Activated T-helper 1 cell treated with anti-CD3 and anti-CD28 coated beads, Interleukin-12 subunit alpha, Interleukin-12 subunit beta, Interleukin-2, Interleukin-4 antibody, amounts not matched to agents 30 ng/mL and 10 ng/mL and 1 ng/mL, durations not matched to agents 14 hours and 24 hours and 36 hours (primary cell): ENCODE results near the gene IQSEC1. TPM values are rescaled to one million over a fixed set of nuclear protein-coding genes. Genes with fewer than 3 reads are reported as not detected.
A peak's percentile ranks its signal among the peaks of the same experiment; 100 is the strongest.

Experiments used
- DNase-seq: peaks from one replicate; pipeline ENCODE4 v3.0.0; 2021; ENCODE audit warnings: low spot score
- H3K27ac Mint-ChIP-seq: one replicate; pipeline ENCODE4 v1.8.0; 2021; ENCODE audit warnings: mild to moderate bottlenecking, mixed read lengths
- H3K27me3 Mint-ChIP-seq: one replicate; pipeline ENCODE4 v1.8.0; 2022; ENCODE audit warnings: mild to moderate bottlenecking, moderate library complexity, mixed read lengths; ENCODE audit not compliant: insufficient read depth
- H3K36me3 Mint-ChIP-seq: one replicate; pipeline ENCODE4 v1.8.0; 2021; ENCODE audit warnings: low read depth, mixed read lengths
- H3K4me1 Mint-ChIP-seq: one replicate; pipeline ENCODE4 v1.8.0; 2021; ENCODE audit warnings: low read depth, mixed read lengths
- H3K4me3 Mint-ChIP-seq: one replicate; pipeline ENCODE4 v1.8.0; 2021; ENCODE audit warnings: mild to moderate bottlenecking, moderate library complexity, mixed read lengths
- H3K9me3 Mint-ChIP-seq: one replicate; pipeline ENCODE4 v1.8.0; 2021; ENCODE audit warnings: mixed read lengths
- intact Hi-C: fragments of 100-400 bp; cut with micrococcal nuclease; formaldehyde crosslinking; loops from one replicate; pipeline ENCODE4 v1.15.1; 2024
- total RNA-seq: library from RNA; stranded (reverse); gene quantifications from 2 replicates; pipeline ENCODE4 v1.2.3, GENCODE V29; 2022

IQSEC1 gene
- total RNA-seq, 1 donor from 2014 or later: 31.4 TPM

GRCh38 chr3:13028010-13028821, 45.0 kb downstream of the IQSEC1 start:
- no peak overlapping the region for H3K27ac Mint-ChIP-seq
- DNase-seq: no peak
- no peaks in the 10 kb centered on the region for H3K27me3 Mint-ChIP-seq
- intact Hi-C loops: no loop called here
- peaks cover 5% of the 10 kb centered on the region for H3K4me1 Mint-ChIP-seq
- peaks cover 2% of the 10 kb centered on the region for H3K36me3 Mint-ChIP-seq
- no peaks in the 10 kb centered on the region for H3K9me3 Mint-ChIP-seq
- no peak overlapping the region for H3K4me3 Mint-ChIP-seq

GRCh38 chr3:13027154-13027553, 46.1 kb downstream of the IQSEC1 start:
- no peak for DNase-seq
- intact Hi-C loops: no loop called here
- Mint-ChIP-seq H3K9me3 (no peaks in the 10 kb centered on the region), H3K27me3 (no peaks in the 10 kb centered on the region), H3K27ac (no peak overlapping the region), H3K4me3 (no peak overlapping the region), H3K4me1 (peaks cover 5% of the 10 kb centered on the region), H3K36me3 (peaks cover 2% of the 10 kb centered on the region)

- intact Hi-C loops: no loop called here
- no peak for DNase-seq
- H3K4me3 Mint-ChIP-seq: no peak overlapping the region
- peaks cover 5% of the 10 kb centered on the region for H3K4me1 Mint-ChIP-seq
- no peaks in the 10 kb centered on the region for H3K9me3 Mint-ChIP-seq
- peaks cover 2% of the 10 kb centered on the region for H3K36me3 Mint-ChIP-seq
- no peaks in the 10 kb centered on the region for H3K27me3 Mint-ChIP-seq
- no peak overlapping the region for H3K27ac Mint-ChIP-seq
Observed at GRCh38 chr3:13026534-13026933, 46.7 kb downstream of the IQSEC1 start.

- intact Hi-C loops: no loop called here
- Mint-ChIP-seq H3K4me3 (no peak overlapping the region), H3K27ac (peak overlapping the region; percentile 21), H3K4me1 (peaks cover 5% of the 10 kb centered on the region), H3K9me3 (no peaks in the 10 kb centered on the region), H3K36me3 (no peaks in the 10 kb centered on the region), H3K27me3 (no peaks in the 10 kb centered on the region)
- DNase-seq: no peak
Observed at GRCh38 chr3:13025778-13026518, 47.3 kb downstream of the IQSEC1 start.

GRCh38 chr3:13025090-13025489, 48.1 kb downstream of the IQSEC1 start:
- Mint-ChIP-seq H3K27me3 (no peaks in the 10 kb centered on the region), H3K4me1 (peaks cover 12% of the 10 kb centered on the region), H3K4me3 (no peak overlapping the region), H3K9me3 (no peaks in the 10 kb centered on the region), H3K27ac (no peak overlapping the region), H3K36me3 (no peaks in the 10 kb centered on the region)
- intact Hi-C loops: no loop called here
- DNase-seq: no peak

GRCh38 chr3:13024765-13025065, 48.5 kb downstream of the IQSEC1 start:
- H3K4me1 Mint-ChIP-seq: peaks cover 14% of the 10 kb centered on the region
- no peak overlapping the region for H3K4me3 Mint-ChIP-seq
- no peaks in the 10 kb centered on the region for H3K27me3 Mint-ChIP-seq
- intact Hi-C loops: no loop called here
- H3K9me3 Mint-ChIP-seq: no peaks in the 10 kb centered on the region
- H3K36me3 Mint-ChIP-seq: no peaks in the 10 kb centered on the region
- no peak for DNase-seq
- H3K27ac Mint-ChIP-seq: no peak overlapping the region

- Mint-ChIP-seq H3K27me3 (no peaks in the 10 kb centered on the region), H3K9me3 (no peaks in the 10 kb centered on the region), H3K27ac (no peak overlapping the region), H3K4me3 (no peak overlapping the region), H3K36me3 (no peaks in the 10 kb centered on the region), H3K4me1 (peaks cover 14% of the 10 kb centered on the region)
- DNase-seq: no peak
- intact Hi-C loops: no loop called here
Observed at GRCh38 chr3:13023971-13024764, 49.1 kb downstream of the IQSEC1 start.

GRCh38 chr3:13023235-13023970, 49.8 kb downstream of the IQSEC1 start:
- no peak for DNase-seq
- Mint-ChIP-seq H3K36me3 (no peaks in the 10 kb centered on the region), H3K4me1 (peaks cover 14% of the 10 kb centered on the region), H3K9me3 (no peaks in the 10 kb centered on the region), H3K27ac (no peak overlapping the region), H3K4me3 (no peak overlapping the region), H3K27me3 (no peaks in the 10 kb centered on the region)
- intact Hi-C loops: no loop called here

- H3K36me3 Mint-ChIP-seq: no peaks in the 10 kb centered on the region
- peaks cover 14% of the 10 kb centered on the region for H3K4me1 Mint-ChIP-seq
- H3K27me3 Mint-ChIP-seq: no peaks in the 10 kb centered on the region
- H3K4me3 Mint-ChIP-seq: no peak overlapping the region
- no peaks in the 10 kb centered on the region for H3K9me3 Mint-ChIP-seq
- intact Hi-C loops: no loop called here
- no peak overlapping the region for H3K27ac Mint-ChIP-seq
- no peak for DNase-seq
Observed at GRCh38 chr3:13022348-13023234, 50.6 kb downstream of the IQSEC1 start.

GRCh38 chr3:13021141-13022114, 51.8 kb downstream of the IQSEC1 start:
- H3K9me3 Mint-ChIP-seq: no peaks in the 10 kb centered on the region
- no peak for DNase-seq
- peaks cover 26% of the 10 kb centered on the region for H3K4me1 Mint-ChIP-seq
- no peak overlapping the region for H3K27ac Mint-ChIP-seq
- no peaks in the 10 kb centered on the region for H3K36me3 Mint-ChIP-seq
- no peak overlapping the region for H3K4me3 Mint-ChIP-seq
- intact Hi-C loops: no loop called here
- H3K27me3 Mint-ChIP-seq: no peaks in the 10 kb centered on the region

GRCh38 chr3:13020159-13020750, 53.0 kb downstream of the IQSEC1 start:
- H3K27ac Mint-ChIP-seq: peak overlapping the region; percentile 67
- no peak for DNase-seq
- no peak overlapping the region for H3K4me3 Mint-ChIP-seq
- H3K36me3 Mint-ChIP-seq: no peaks in the 10 kb centered on the region
- intact Hi-C loops: no loop called here
- H3K27me3 Mint-ChIP-seq: no peaks in the 10 kb centered on the region
- H3K9me3 Mint-ChIP-seq: no peaks in the 10 kb centered on the region
- H3K4me1 Mint-ChIP-seq: peaks cover 31% of the 10 kb centered on the region
